ENCODE data around the gene SMIM30.

The SMIM30 gene

DNA sequence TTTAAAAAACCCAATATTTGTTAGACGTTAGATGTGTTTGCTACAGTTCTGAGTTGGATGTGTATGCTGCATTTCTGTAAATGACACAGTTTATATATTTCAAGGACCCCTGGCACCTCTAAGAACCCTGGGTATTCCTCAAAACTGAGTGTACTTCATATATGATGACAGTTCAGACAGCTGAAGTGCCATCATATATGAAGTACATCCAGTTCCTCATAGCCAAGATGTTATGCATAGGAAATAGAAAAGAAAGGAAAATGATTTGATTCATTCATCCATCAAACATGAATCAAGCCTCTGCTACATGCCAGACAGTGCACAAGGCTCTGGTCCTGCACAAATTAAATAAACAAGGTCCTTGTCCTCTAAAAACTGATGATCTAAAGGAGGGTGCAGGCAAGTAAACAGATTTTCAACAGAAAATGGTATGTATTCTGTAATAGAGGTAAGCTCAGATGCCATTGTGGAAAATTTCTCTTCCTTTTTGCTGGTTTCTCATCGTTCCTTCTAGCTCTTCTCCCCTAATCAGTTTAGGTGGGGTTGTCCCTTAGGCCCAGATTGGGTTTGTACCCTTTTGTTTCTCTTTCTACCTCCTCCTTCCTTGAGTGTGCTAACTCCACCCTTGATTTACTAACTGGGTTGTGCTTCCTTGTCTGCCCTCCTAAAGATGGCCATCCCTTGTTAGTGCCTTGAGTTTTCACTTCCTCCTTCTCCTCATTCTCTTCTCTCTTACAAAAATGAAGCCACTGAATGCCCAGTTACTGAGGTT is 25.3 kb upstream of the SMIM30 start:
- H3K27ac ChIP-seq, result no peak overlapping the region

DNA sequence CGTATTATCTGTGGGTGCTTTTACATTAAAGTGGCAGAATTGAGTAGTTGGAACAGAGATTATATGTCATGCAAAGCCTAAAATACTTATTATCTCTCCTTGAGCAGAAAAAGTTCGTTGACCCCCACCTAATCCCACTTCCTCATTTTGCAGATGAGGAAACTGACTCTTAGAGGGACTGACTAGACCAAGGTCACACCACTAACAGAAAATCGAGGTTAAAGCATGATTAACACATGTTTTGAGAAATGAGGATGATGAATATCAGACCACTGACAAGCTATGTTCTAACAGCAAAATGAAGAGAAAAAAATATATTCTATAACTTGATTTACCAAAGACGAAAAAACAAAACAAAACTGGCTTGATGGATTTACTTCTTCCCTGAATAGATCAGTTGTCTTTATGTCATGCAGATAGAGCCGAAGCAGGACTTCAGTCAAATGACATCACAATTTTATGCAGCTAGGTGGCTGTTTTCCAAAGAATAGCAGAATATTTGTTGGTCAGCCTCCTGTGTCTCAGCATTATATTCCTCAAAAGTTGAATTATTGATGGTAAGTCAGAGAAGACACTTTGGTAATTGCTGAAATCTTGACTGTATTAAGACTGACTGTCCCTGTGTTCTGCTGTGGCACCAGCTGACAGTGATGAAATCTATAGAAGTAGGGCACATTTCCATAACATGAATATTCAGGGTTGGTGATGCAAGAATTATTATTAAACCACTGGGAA is 24.2 kb upstream of the SMIM30 start:
- TF ChIP-seq, protein P1, sequence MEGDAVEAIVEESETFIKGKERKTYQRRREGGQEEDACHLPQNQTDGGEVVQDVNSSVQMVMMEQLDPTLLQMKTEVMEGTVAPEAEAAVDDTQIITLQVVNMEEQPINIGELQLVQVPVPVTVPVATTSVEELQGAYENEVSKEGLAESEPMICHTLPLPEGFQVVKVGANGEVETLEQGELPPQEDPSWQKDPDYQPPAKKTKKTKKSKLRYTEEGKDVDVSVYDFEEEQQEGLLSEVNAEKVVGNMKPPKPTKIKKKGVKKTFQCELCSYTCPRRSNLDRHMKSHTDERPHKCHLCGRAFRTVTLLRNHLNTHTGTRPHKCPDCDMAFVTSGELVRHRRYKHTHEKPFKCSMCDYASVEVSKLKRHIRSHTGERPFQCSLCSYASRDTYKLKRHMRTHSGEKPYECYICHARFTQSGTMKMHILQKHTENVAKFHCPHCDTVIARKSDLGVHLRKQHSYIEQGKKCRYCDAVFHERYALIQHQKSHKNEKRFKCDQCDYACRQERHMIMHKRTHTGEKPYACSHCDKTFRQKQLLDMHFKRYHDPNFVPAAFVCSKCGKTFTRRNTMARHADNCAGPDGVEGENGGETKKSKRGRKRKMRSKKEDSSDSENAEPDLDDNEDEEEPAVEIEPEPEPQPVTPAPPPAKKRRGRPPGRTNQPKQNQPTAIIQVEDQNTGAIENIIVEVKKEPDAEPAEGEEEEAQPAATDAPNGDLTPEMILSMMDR (conservative IDR thresholded peaks at IDR 0.05), result no peak
- no peak overlapping the region for H3K27ac ChIP-seq

More for the DNA sequence above, 25.3 kb upstream of the SMIM30 start:
- TF ChIP-seq, protein P1 (conservative IDR thresholded peaks at IDR 0.05), result no peak

DNA sequence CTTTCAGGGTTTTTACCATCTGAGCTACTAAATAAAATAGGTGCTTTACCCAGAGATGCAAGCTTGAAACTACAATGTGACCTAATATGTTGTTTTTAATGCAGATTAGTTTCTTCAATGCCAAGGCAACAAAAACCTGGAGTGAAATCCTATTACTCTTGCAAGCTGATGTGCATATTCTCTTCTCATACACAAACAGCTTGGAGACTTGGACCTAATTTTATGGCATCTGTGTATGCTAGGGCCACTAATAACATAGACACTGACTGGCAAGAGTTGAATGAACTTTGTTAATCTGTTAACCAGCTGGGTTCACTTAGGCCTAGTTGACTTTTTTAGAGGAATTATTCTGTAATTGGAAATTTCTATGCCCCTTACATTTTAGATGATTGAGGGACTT is 23.4 kb upstream of the SMIM30 start:
- TF ChIP-seq, protein P1 (conservative IDR thresholded peaks at IDR 0.05), result no peak
- no peak overlapping the region for H3K27ac ChIP-seq

DNA sequence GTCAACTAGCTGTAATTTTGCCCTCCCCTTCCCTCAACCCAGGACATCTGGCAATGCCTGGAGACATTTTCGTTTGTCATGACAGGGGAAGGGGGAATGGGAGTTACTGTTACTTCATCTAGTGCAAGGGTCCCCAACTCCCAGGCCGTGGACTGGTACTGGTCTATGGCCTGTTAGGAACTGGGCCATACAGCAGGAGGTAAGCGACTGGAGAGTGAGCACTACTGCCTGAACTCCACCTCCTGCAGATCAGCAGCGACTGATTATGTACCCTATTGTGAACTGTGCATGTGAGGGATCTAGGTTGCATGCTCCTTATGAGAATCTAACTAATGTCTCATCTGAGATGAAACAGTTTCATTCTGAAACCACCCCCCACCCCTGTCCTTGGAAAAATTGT is 22.6 kb upstream of the SMIM30 start:
- H3K27ac ChIP-seq, result no peak overlapping the region
- TF ChIP-seq, protein P1 (conservative IDR thresholded peaks at IDR 0.05), result no peak

DNA sequence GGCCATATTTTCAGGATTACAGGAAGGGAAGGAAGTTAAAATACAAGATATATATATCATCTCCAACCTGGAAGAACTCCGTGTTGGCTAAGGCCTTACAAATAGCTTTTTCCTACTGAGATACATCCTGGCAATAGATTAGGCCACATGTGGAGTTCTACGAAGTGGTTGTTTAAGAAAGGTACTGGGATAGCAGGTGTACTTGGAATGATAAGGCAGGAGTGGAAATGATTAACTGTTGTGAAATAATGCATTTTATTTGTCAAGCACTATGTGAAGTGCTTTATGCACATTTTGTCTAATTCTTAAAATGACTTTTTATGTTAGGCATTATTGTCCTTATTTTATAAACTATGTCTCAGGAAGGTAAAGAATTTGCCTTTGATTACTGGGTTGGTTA is 18.9 kb upstream of the SMIM30 start:
- H3K27ac ChIP-seq, result no peak overlapping the region
- TF ChIP-seq, protein P1 (conservative IDR thresholded peaks at IDR 0.05), result no peak

DNA sequence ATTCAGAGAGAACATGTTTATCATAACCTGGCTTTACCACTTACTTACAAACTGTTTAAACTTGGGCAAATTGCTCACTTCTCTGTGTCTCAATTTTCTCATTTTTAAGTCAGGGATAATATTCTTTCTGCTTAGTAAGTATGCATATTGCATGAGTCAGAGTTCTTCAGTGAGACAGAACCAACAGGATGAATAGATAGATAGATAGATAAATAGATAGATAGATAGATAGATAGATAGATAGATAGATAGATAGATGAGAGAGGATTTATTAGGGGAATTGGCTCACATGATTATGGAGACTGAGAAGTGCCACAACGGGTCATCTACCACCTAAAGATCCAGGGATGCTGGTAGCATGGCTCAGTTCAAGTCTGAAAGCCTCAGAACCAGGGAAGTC is 15.7 kb upstream of the SMIM30 start:
- TF ChIP-seq, protein P1 (conservative IDR thresholded peaks at IDR 0.05), result no peak
- no peak overlapping the region for H3K27ac ChIP-seq

DNA sequence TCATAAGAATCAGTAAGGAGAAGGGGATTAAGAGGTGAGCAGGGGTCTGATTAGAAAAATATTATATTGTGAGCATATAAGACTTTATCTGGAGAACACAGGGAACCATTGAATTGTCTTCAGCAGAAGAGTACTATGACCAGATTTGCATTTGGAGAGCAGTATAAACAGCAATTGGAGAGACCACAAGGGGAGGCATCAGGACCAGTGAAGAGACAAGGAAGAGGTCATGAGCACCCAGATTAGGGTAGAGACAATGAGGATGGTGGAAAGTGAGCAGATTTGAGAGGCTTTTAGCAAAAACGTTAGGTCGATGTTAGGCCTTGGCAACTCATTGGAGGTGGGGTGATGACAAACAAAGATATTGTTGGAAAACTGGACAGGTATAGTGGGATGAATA is 13.0 kb upstream of the SMIM30 start:
- TF ChIP-seq, protein P1 (conservative IDR thresholded peaks at IDR 0.05), result no peak

More for the DNA sequence above, 13.0 kb upstream of the SMIM30 start:
- no peak overlapping the region for H3K27ac ChIP-seq

Measured in VCaP (cell line).